Erythroblast (primary cell): ENCODE measurements around the gene TP53AIP1.

ENCODE experiments used
- GATA1 ChIP-seq: IDR thresholded peaks from 2 replicates; pipeline ENCODE4 v1.6.1; 2011; ENCODE audit warnings: low read depth, mild to moderate bottlenecking, control low read depth, low read length, moderate library complexity
- POLR2A ChIP-seq: IDR thresholded peaks from 2 replicates; pipeline ENCODE4 v1.6.1; 2011; ENCODE audit warnings: mild to moderate bottlenecking, low read length

DNA sequence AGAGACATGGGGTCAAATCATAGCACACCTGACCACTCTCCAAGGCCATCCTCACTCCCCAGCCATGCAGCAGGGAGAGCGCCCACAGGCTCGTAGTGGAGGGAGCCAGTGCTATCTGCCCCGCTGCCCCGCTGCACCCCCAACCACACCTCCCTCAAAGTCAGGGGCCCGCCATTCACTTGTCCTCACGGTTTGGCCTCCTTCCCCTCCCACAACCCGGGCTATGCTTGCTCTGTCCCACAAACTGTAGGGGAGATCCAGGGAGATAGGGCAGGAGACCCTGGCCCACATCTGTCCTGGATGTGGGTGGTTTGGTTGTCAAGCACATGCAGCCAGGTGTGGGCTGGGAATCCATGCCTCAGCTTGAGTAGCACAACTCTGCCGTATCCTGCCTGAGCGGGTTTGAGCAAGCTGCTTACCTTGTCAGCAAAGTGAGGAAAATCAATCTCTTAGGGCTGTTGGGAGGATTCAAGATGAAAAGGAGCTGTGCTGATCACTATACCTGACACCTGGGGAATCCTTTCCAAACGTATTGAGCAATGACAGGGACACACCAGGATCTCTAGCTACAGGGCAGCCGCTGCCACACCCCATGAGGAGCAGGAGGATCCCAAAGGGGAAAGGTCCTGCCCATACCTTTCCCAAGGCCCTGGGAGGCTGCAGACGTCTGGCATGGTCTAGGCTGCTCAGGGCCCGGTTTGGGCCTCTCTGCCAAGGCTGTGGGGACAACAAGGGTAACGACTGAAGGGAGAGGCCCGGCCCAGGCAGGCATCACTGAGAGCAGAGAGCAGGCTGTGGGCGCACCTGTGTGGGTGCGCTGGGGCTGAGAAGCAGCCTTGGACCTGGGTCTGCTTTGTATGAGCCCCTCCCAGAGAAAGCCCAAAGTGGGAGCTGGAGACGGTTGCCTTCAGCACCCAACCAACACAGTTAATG lies 28.2 kb downstream of the TP53AIP1 start:
- TF ChIP-seq POLR2A: no peak
- TF ChIP-seq GATA1: no peak
